ENCODE data around the gene MAP7D1. TPM values are rescaled to one million over a fixed set of nuclear protein-coding genes. Genes with fewer than 3 reads are reported as not detected.

Gene MAP7D1
- total RNA-seq, 1 experiment from 2014 or later, result 212 TPM

Other genes with a start within 250 kb of the MAP7D1 start
- gene AGO3, start 225.1 kb upstream of the MAP7D1 start, total RNA-seq (2021; ENCODE audit: unreplicated experiment), result 39.4 TPM
- gene TEKT2, start 72.1 kb upstream of the MAP7D1 start, total RNA-seq (2021; ENCODE audit: unreplicated experiment), result 0.23 TPM
- 32.2 TPM for gene ADPRS, start 67.3 kb upstream of the MAP7D1 start, total RNA-seq (2021; ENCODE audit: unreplicated experiment)
- gene COL8A2, start 30.9 kb upstream of the MAP7D1 start, total RNA-seq (2021; ENCODE audit: unreplicated experiment), result 1.2 TPM
- 98.7 TPM for gene TRAPPC3, start 6.7 kb upstream of the MAP7D1 start, total RNA-seq (2021; ENCODE audit: unreplicated experiment)
- gene THRAP3, start 68.3 kb downstream of the MAP7D1 start, total RNA-seq (2021; ENCODE audit: unreplicated experiment), result 114 TPM
- 18.9 TPM for gene SH3D21, start 150.2 kb downstream of the MAP7D1 start, total RNA-seq (2021; ENCODE audit: unreplicated experiment)
- gene EVA1B, start 167.5 kb downstream of the MAP7D1 start, total RNA-seq (2021; ENCODE audit: unreplicated experiment), result 79.0 TPM
- 49.6 TPM for gene STK40, start 229.8 kb downstream of the MAP7D1 start, total RNA-seq (2021; ENCODE audit: unreplicated experiment)
- 53.7 TPM for gene LSM10, start 241.7 kb downstream of the MAP7D1 start, total RNA-seq (2021; ENCODE audit: unreplicated experiment)